Fibroblast of gingiva (primary cell): ENCODE results near the gene KIAA0586.
A peak's percentile ranks its signal among the peaks of the same experiment; 100 is the strongest.
"Not testable (repeated sequence)": the region's sequence is repeated elsewhere in the genome, so short reads cannot be mapped to it uniquely, and the experiment has no call there.

Experiments used
- DNase-seq: peaks from one replicate; pipeline ENCODE4 v3.0.0-alpha.2; 2011; ENCODE audit warnings: low read depth

Gene KIAA0586

DNA sequence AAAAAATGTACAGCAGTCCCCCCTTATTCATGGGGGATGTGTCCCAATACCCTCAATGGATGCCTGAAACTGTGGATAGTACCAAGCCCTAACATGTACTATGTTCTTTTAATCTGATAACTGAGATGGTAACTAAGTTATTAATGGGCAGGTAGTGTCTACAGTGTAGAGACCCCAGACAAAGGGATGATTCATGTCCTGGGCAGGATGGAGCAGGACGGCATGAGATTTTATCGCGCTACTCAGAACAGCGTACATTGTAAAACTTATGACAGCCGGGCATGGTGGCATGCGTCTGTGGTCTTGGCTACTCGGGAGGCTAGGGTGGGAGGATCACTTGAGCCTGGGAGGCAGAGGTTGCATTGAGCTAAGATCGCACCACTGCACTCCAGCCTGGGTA, 37.1 kb downstream of the KIAA0586 start:
- no peak for DNase-seq

DNA sequence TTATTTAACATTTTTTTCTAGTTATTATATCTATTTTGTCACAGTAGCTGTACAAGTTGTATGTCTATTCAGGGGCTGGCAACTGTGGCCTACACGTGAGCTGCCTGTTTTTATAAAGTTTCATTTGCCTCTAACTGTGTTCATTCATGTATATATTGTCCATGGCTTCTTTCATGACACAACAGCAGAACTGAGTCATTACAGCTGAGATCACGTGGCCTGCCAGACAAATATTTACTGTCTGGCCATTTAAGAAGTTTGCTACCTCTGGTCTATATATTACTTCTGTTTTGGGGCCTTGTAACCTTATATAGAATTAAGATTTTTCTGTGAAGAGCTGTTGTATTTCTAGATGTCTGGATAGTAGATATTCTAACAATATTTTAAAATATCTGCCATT, 37.9 kb downstream of the KIAA0586 start:
- no peak for DNase-seq

DNA sequence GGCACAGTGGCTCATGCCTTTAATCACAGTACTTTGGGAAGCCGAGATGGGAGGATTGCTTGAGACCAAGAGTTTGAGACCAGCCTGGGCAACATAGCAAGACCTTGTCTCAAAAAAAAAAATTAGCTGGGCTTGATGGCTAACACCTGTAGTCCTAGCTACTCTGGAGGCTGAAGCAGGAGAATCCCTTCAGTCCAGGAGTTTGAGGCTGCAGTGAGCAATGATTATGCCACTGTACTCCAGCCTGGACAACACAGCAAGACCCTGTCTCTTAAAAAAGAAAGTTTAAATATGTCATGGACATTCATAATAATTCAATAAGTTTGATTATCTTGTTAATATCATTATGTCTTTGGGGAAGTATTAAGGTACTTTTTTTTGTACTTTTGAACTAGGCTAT, 38.9 kb downstream of the KIAA0586 start:
- no peak for DNase-seq

DNA sequence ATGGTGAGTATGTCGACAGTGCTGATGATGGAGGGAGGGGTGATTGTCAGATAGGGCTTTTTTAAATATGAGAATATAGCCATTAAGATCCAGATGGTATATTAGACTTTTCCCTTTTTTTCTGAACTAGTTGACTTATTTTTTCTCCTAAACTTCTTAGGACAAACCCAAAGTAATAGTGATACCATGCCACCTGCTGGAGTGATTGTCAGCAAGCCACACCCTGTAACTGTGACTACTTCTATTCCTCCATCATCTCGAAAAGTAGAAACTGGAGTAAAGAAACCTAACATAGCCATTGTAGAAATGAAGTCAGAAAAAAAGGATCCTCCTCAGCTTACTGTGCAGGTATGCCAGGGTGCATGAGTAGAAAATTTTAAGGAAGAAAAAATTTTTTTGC, 40.1 kb downstream of the KIAA0586 start:
- no peak for DNase-seq

DNA sequence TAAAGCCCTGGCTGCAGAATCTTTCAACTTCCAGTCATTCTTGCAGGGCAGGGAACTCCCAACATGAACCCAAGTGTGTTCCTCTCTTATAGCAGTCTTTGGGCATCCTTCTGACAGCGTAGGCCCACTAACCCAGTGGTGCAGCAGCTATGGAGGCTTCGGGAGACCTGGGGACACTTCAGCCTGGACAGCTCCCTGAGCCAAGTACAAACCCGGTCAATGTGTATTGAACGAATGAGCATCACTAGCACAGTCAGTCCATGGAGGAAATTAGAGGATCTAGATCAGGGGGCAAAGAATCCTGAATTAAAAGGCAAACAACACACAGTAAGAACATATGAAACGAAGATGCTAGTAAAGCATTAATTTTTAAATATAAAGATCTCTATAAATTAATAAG, 41.8 kb downstream of the KIAA0586 start:
- no peak for DNase-seq

DNA sequence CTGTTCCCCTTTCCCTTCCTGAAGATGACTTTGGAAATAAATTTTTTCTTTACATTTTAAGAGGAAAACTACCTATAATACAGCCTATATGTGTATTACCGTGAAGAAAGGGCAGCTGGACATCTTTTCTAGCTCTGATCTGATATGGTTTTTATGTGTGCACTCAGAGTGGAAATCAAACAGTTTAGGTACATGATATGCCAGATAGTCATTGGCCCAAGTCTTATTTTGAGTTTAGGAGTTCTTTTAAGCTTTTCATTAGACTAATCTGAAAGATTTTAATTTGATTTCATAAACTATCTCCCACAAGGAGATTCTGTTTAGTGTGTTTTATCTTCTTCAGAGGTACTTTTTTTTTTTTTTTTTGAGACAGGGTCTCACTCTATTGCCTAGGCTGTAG, 48.8 kb downstream of the KIAA0586 start:
- DNase-seq, result no peak

DNA sequence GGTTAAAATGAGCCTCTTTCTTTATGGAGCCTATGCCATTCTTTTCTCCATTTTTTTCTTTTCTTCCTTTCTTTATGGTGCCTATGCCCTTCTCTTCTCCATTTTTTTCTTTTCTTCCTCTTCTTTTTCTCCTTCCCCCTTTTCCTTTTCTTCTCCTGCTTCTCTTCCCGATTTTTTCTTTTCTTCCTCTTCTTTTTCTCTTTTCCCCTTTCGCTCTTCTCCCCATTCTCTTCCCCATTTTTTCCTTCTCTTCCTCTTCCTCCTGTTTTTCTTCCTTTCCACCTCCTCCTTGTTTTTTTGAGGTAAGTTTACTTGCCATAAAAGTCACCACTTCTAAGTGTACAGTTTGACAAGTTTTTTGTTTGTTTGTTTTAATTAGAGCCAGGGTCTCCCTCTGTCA, 50.1 kb downstream of the KIAA0586 start:
- no peak for DNase-seq

DNA sequence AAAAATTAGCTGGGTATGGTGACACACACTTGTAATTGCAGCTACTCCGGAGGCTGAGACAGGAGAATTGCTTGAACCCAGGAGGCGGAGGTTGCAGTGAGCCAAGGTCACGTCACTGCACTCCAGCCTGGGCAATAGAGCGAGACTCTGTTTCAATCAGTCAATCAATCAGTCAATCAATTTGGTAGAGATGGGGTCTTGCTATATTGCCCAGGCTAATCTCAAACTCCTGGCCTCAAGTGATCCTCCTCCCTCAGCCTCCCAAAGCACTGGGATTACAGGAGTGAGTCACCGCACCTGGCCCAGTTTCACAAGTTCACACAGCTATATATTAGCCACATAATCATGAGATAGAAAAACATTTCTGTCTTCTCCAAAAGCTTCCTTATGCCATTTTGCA, 50.8 kb downstream of the KIAA0586 start:
- not testable (repeated sequence) for DNase-seq

DNA sequence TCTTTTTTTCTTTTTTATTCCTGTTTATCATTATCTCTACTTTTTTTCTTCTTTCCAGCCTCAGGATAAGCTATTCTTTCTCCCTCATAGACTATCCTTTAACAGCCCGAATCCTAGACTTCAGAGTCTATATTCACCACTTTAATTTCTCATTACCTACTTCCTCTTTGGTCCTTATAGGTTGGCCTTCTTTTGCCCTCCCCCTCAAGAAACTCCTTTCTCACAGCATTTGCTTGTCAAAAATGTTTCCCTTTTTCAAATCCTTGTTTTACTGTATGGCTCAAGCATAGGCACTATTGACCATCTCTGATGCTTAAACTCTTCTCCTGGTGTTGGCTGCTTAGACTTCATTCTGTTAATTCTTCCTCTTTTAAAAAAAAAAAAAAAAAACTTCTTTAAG, 52.5 kb downstream of the KIAA0586 start:
- no peak for DNase-seq

DNA sequence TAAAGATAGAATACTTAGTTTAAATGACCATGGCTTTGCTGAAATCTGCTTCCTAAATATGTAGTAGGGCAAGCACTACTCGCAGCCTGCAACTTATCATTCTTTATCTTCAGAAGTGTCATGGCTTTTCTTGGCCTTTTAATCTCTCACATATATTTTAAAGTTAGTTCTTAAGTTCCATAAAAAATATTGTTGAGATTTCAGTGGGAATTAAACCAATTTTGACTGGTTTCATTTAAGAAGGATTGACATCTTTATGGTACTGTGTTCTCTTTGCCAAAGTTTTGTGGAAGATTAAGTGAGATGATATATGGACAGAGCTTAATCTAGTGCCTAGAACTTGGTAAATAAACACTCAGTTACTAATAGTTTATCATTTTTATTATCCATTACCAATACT, 56.7 kb downstream of the KIAA0586 start:
- DNase-seq, result no peak

DNA sequence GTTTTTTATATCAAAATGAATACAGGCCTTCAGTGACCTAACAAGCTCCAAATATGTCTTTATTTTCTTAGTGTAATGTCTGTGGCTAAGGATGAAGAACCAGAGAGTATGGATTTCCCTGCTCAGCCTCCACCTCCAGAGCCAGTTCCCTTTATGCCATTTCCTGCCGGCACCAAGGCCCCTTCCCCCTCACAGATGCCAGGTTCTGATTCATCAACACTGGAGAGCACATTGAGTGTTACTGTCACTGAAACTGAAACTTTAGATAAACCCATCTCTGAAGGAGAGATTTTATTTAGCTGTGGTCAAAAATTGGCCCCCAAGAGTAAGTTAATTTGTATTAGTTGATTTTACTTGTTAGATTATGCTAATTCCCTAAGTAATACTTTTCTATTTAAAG, 61.0 kb downstream of the KIAA0586 start:
- DNase-seq, result peak; percentile 3

DNA sequence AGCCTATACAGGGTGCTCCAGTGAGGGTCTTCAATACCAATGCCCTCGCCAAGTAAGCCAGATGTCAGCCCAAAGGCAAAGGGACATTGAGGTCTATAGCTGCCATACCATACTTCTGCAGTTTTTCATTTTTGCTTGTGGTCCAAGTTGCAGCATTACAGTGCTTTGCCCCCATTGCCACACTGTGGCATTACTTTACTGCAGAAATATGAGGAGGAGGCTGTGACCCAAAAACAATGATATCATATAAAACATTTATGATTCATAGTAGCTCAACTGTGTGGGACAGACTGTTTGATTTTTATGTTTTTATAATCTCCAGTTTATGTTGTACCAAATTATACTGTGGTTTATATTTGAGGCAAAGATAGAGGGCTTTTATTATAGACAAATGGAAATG, 64.1 kb downstream of the KIAA0586 start:
- peak; percentile 31 for DNase-seq

DNA sequence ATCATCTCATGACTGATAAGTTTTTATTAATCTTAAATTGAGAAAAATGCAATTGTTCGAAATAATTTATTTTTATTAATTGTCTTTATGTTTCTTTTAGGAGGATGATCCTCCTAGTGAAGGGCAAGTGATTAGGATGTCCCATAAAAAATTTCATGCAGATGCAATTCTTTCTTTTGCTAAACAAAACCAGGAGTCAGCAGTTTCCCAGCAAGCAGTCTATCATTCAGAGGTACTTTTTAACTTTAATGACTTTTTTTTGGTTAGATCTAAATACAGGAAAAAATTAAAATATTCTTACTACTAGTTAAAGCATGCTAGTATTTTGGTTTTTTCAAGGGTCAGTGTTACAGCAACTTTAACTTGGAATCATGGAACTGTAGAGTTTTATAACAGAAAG, 64.5 kb downstream of the KIAA0586 start:
- DNase-seq, result no peak

DNA sequence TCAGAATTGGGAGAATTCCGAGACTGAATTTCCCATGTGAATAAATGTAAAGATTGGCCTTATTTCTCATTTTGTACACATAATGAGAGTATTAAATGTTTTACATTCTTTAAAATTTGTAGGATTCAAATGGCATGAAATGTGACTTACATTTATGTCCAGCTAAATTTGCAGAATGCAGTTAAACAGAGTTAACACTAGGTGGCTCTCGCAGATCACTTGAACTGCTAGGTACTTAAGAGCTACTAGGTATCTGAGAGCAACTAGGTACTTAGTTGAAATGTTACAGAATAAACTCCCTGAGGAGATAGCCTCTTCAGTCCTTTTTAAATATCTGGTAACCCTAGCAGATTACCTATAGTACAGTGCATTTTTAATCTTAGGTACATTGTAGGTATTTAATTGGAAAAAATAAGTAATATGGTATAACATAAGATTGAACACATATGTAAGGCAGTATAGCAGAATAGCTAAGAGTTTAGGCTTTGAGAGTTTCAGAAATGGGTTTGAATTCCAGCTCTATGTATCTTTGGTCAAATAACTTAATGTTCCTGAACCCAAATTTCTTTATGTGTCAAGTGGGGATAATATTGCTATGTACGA, 73.8 kb downstream of the KIAA0586 start:
- peak; percentile 70 for DNase-seq

DNA sequence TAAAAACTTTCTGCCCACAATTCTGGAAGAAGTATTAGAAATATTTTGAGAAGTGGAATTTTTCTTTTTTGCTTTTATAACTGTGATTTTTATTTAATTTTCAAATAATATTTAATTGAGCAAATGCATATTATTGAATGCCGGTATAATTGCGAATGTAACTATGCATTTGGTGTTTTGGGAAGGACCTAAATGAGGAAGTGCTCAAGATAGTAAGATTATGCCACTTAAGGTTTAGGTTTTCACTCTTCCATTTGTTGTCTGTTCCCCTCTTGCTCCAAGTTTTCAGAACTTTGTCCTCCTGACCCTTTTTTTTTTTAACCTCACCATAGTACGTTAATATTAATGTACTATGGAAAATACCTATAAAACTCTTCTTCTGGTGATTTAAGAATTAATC, 85.8 kb downstream of the KIAA0586 start:
- no peak for DNase-seq

DNA sequence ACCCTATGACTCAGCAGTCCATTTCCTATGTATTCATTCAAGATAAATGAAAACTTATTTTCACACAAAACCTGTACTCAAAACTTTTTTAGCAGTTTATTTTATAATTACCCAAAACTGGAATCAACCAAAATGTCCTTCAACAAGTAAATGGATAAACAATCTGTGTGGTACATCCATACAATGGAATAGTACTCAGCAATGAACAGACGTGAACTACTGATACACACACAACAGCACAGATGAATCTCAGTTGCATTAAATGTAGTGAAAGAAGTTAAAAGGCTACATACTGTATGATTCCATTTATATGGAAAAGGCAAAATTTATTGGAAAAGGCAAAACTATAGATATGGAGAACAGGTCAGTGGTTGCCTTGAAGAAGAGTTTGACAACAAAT, 90.1 kb downstream of the KIAA0586 start:
- no peak for DNase-seq

DNA sequence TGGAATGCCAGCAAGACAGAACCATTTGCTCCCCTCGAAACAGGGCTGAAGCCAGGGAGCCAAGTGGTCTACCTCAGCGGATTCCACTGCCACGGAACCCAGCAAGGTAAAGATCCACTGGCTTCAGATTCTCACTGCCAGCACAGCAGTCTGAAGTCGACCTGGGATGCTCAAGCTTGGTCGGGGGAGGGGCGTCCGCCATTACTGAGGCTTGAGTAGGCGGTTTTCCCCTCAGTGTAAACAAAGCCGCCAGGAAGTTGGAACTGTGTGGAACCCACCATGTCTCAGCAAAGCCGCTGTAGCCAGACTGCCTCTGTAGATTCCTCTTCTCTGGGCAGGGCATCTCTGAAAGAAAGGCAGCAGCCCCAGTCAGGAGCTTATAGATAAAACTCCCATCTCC, 98.2 kb downstream of the KIAA0586 start:
- not testable (repeated sequence) for DNase-seq

DNA sequence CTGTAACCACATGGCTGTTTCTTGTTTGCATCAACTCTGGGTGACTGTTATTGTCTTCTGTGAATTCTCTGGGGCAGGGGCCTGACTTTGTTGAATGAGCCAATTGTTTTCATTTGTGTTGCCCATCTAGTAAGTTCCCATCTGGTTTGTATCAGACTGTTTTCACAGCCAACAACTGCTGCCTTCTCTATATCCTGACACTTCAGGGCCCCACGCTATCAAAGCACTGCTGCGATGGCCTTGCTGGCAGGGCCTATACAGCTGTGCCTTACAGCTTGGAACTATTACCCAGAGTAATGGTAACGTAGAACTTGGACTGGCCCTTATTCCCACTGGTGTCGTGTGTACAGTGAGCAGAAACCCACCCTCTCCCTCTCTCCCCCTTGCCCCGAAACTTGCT, 105.9 kb downstream of the KIAA0586 start:
- DNase-seq, result peak; percentile 3

DNA sequence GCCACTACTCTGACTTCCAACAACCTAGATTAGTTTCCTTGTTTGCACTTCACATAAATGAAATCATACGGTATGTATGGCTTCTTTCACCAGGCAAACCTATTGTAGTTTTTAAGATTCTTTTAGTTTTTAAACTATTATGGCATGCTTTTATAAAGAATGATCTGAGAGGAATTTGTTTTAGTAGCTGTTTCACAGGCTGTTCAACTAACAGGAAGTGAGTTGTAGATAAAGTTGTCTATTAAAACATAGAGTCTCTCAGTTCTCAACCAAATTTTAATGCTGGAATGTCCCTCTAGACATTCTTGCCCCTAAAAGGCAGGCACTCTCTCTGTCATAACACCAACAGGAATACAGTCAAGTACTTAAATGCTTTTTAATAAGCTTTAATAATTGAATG, 107.5 kb downstream of the KIAA0586 start:
- no peak for DNase-seq

DNA sequence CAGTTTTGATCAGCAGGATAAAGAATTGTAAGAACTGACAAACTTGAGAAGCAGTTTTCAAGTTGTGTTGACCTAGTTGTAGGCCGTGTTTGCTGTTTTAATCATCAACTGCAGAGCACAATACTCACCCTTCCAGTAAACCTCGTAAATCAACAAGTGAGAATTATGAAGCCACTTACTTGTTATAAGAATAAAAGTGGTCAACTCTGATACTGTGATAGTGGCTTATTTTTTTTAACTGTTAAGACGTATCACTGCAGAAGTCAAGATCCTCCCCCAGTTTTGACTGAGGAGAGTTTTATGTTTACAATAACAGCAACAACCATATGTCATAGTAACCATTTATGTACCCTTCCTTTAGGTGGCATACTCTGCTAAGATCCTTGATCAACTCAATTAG, 109.5 kb downstream of the KIAA0586 start:
- no peak for DNase-seq

DNA sequence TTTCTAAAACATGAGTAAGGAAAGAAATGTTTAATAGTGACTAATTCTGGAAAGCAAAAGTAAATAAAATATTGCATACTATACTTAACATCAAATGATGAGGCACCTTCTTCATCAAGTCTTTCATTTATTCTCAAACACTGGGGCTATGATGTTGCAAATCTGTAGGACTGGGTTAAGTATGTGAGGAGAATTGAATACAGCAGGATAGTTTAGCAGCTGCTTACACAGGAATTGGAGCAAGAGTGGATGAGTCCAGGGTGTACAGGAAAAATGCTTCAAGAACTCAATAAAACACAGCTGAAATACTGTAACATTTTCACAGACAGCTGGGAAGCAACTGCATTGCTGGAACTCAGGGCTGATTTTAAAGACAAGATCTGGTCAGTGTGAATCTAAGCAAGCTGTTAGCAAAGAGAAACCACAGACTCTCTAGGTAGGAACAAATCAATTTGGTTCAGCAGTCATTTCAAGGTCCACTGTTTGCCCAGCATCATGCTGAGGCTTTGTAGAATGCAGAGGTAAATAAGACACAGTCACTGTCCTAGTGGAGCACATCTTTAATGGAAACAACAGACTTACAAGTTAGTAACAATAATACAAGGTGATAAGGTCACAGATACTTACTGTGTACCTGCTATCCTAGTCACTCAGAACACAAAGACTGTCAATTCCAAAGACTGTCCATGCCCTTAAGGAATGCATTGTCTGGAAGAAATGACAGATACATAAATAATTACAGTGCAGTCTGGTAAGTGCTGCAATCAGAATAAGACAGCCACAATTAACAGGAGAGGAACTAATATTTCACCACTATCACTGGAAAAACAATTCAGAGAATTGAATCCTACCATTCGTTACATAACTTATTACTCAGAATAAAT, 113.5 kb downstream of the KIAA0586 start:
- DNase-seq, result no peak

DNA sequence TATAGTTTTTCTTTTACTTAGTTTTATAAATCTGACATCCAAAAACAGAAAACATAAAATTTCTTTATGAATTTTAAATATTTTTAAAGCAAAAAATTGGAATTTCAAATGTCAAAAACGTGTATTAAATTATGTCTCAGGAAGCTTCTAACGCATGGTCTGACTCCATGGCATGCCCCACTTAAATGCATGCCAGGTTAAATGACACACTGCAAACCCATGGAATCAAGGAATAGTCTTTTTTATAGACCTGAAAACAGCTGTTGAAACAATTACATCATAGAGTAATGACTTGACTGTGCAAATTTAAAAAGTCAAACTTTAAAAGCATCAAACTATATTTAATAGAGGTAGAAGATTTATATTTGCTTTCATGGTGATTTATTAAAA, 114.1 kb downstream of the KIAA0586 start:
- DNase-seq, result no peak

DNA sequence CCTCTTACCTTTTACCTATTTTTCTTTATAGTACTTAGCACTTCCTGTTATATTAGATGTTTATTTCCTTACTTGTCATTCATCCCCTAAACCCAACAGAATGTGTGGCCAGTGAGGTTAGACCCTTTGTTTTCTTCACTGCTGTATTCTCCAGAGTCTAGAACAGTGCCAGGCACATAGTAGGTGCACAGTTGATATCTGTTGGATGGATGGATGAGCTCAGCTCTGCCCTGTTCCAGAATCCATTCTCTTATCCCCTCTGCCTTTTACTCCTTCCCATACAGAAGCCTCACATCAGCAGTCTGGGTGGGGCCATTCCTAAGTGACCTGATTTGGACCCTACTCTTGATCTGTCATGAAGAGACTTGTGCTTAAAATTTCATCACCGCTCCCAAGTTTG, 115.7 kb downstream of the KIAA0586 start:
- no peak for DNase-seq

DNA sequence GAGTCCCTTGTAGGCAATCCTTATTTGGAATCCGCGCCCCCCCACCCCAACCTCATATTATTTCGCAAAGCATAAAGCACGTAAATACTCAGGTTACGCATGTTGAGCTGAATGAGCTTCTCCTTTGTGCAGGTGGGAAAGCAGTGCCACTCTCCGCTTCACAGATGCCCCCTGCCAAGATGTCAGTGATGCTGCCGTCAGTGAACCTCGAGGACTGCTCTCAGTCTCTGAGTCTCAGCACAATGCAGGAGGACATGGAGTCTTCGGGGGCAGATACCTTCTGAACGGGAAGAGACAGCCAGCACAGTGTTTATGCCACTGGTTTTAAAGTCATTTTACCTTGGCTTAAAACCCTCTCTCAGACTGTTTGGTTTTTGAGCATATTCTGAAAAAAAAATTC, 120.1 kb downstream of the KIAA0586 start:
- no peak for DNase-seq
